Measurements from ENCODE around the gene CLDN20.
A peak's percentile ranks its signal among the peaks of the same experiment; 100 is the strongest.
"Not testable (repeated sequence)": the region's sequence is repeated elsewhere in the genome, so short reads cannot be mapped to it uniquely, and the experiment has no call there.

The CLDN20 gene

GRCh38 chr6:155263373-155264063, at the start of gene CLDN20:
Gene CLDN20, plus strand, starts transcription at chr6:155264013. Its CDS starts 11,707 bp downstream, at chr6:155275720.
- no peak within 1 kb of the TSS for H3K4me3 Mint-ChIP-seq
- no peak for DNase-seq (ENCODE audit: low spot score)
- H3K9me3 Mint-ChIP-seq = no peaks in the 10 kb centered on the region
- H3K4me1 Mint-ChIP-seq (ENCODE audit: low read depth) = peaks cover 15% of the 10 kb centered on the region
- H3K27me3 Mint-ChIP-seq (ENCODE audit: low read depth) = no peaks in the 10 kb centered on the region
- no peak within 1 kb of the TSS for H3K27ac Mint-ChIP-seq
- peaks cover 17% of the 10 kb centered on the region for H3K36me3 Mint-ChIP-seq (ENCODE audit: low read depth)

- H3K9me3 Mint-ChIP-seq = no peaks in the 10 kb centered on the region
- H3K27ac Mint-ChIP-seq = no peak overlapping the region
- no peaks in the 10 kb centered on the region for H3K36me3 Mint-ChIP-seq (ENCODE audit: low read depth)
- no peak overlapping the region for H3K4me3 Mint-ChIP-seq
- no peak for DNase-seq (ENCODE audit: low spot score)
- no peaks in the 10 kb centered on the region for H3K4me1 Mint-ChIP-seq (ENCODE audit: low read depth)
- no peaks in the 10 kb centered on the region for H3K27me3 Mint-ChIP-seq (ENCODE audit: low read depth)
These were observed 47.9 kb upstream of the CLDN20 start for GRCh38 chr6:155215906-155216305.

- H3K4me3 Mint-ChIP-seq = no peak overlapping the region
- no peaks in the 10 kb centered on the region for H3K36me3 Mint-ChIP-seq (ENCODE audit: low read depth)
- H3K9me3 Mint-ChIP-seq = no peaks in the 10 kb centered on the region
- H3K4me1 Mint-ChIP-seq (ENCODE audit: low read depth) = no peaks in the 10 kb centered on the region
- H3K27me3 Mint-ChIP-seq (ENCODE audit: low read depth) = no peaks in the 10 kb centered on the region
- DNase-seq (ENCODE audit: low spot score) = no peak
- no peak overlapping the region for H3K27ac Mint-ChIP-seq
These were observed 47.3 kb upstream of the CLDN20 start for GRCh38 chr6:155216312-155217046.

GRCh38 chr6:155218711-155219110, 45.1 kb upstream of the CLDN20 start:
- H3K4me3 Mint-ChIP-seq; H3K27me3 Mint-ChIP-seq (ENCODE audit: low read depth): not testable (repeated sequence)

GRCh38 chr6:155219299-155219698, 44.5 kb upstream of the CLDN20 start:
- no peaks in the 10 kb centered on the region for H3K27me3 Mint-ChIP-seq (ENCODE audit: low read depth)
- H3K4me1 Mint-ChIP-seq (ENCODE audit: low read depth) = peaks cover 8% of the 10 kb centered on the region
- no peaks in the 10 kb centered on the region for H3K36me3 Mint-ChIP-seq (ENCODE audit: low read depth)
- DNase-seq (ENCODE audit: low spot score) = no peak
- no peak overlapping the region for H3K4me3 Mint-ChIP-seq
- H3K9me3 Mint-ChIP-seq = no peaks in the 10 kb centered on the region
- H3K27ac Mint-ChIP-seq = no peak overlapping the region

More at GRCh38 chr6:155218711-155219110, 45.1 kb upstream of the CLDN20 start:
- not testable (repeated sequence) for DNase-seq (ENCODE audit: low spot score); H3K4me1 Mint-ChIP-seq (ENCODE audit: low read depth); H3K9me3 Mint-ChIP-seq; H3K36me3 Mint-ChIP-seq (ENCODE audit: low read depth); H3K27ac Mint-ChIP-seq

GRCh38 chr6:155219858-155220301, 43.9 kb upstream of the CLDN20 start:
- Mint-ChIP-seq H3K27ac (no peak overlapping the region), H3K9me3 (no peaks in the 10 kb centered on the region), H3K36me3 (ENCODE audit: low read depth) (no peaks in the 10 kb centered on the region), H3K27me3 (ENCODE audit: low read depth) (no peaks in the 10 kb centered on the region), H3K4me1 (ENCODE audit: low read depth) (peaks cover 14% of the 10 kb centered on the region), H3K4me3 (no peak overlapping the region)
- DNase-seq (ENCODE audit: low spot score) = no peak

GRCh38 chr6:155221086-155221485, 42.7 kb upstream of the CLDN20 start:
- H3K27me3 Mint-ChIP-seq (ENCODE audit: low read depth) = no peaks in the 10 kb centered on the region
- H3K4me3 Mint-ChIP-seq = no peak overlapping the region
- DNase-seq (ENCODE audit: low spot score) = no peak
- peaks cover 16% of the 10 kb centered on the region for H3K4me1 Mint-ChIP-seq (ENCODE audit: low read depth)
- H3K9me3 Mint-ChIP-seq = no peaks in the 10 kb centered on the region
- no peaks in the 10 kb centered on the region for H3K36me3 Mint-ChIP-seq (ENCODE audit: low read depth)
- no peak overlapping the region for H3K27ac Mint-ChIP-seq

- no peaks in the 10 kb centered on the region for H3K9me3 Mint-ChIP-seq
- no peaks in the 10 kb centered on the region for H3K27me3 Mint-ChIP-seq (ENCODE audit: low read depth)
- peaks cover 16% of the 10 kb centered on the region for H3K4me1 Mint-ChIP-seq (ENCODE audit: low read depth)
- no peak for DNase-seq (ENCODE audit: low spot score)
- no peak overlapping the region for H3K27ac Mint-ChIP-seq
- no peaks in the 10 kb centered on the region for H3K36me3 Mint-ChIP-seq (ENCODE audit: low read depth)
- no peak overlapping the region for H3K4me3 Mint-ChIP-seq
These were observed 41.3 kb upstream of the CLDN20 start for GRCh38 chr6:155222506-155222905.

GRCh38 chr6:155223646-155224451, 40.0 kb upstream of the CLDN20 start:
- peak; percentile 72 for DNase-seq (ENCODE audit: low spot score)
- Mint-ChIP-seq H3K36me3 (ENCODE audit: low read depth) (no peaks in the 10 kb centered on the region), H3K27me3 (ENCODE audit: low read depth) (no peaks in the 10 kb centered on the region), H3K4me3 (peak overlapping the region; percentile 28), H3K27ac (peak overlapping the region; percentile 83), H3K4me1 (ENCODE audit: low read depth) (peaks cover 16% of the 10 kb centered on the region), H3K9me3 (no peaks in the 10 kb centered on the region)

GRCh38 chr6:155224618-155225017, 39.2 kb upstream of the CLDN20 start:
- no peaks in the 10 kb centered on the region for H3K9me3 Mint-ChIP-seq
- H3K4me3 Mint-ChIP-seq = peak overlapping the region; percentile 28
- H3K4me1 Mint-ChIP-seq (ENCODE audit: low read depth) = peaks cover 16% of the 10 kb centered on the region
- H3K36me3 Mint-ChIP-seq (ENCODE audit: low read depth) = peaks cover under 1% of the 10 kb centered on the region
- no peaks in the 10 kb centered on the region for H3K27me3 Mint-ChIP-seq (ENCODE audit: low read depth)
- DNase-seq (ENCODE audit: low spot score) = no peak
- H3K27ac Mint-ChIP-seq = peak overlapping the region; percentile 83

GRCh38 chr6:155227046-155227445, 36.8 kb upstream of the CLDN20 start:
- no peaks in the 10 kb centered on the region for H3K9me3 Mint-ChIP-seq
- H3K4me3 Mint-ChIP-seq = no peak overlapping the region
- peaks cover 16% of the 10 kb centered on the region for H3K4me1 Mint-ChIP-seq (ENCODE audit: low read depth)
- no peaks in the 10 kb centered on the region for H3K27me3 Mint-ChIP-seq (ENCODE audit: low read depth)
- no peak overlapping the region for H3K27ac Mint-ChIP-seq
- DNase-seq (ENCODE audit: low spot score) = no peak
- peaks cover 1% of the 10 kb centered on the region for H3K36me3 Mint-ChIP-seq (ENCODE audit: low read depth)

GRCh38 chr6:155228546-155229166, 35.2 kb upstream of the CLDN20 start:
- Mint-ChIP-seq H3K27me3 (ENCODE audit: low read depth) (no peaks in the 10 kb centered on the region), H3K4me3 (no peak overlapping the region), H3K9me3 (no peaks in the 10 kb centered on the region), H3K36me3 (ENCODE audit: low read depth) (peaks cover 1% of the 10 kb centered on the region), H3K4me1 (ENCODE audit: low read depth) (peaks cover 14% of the 10 kb centered on the region), H3K27ac (no peak overlapping the region)
- no peak for DNase-seq (ENCODE audit: low spot score)

- not testable (repeated sequence) for H3K4me1 Mint-ChIP-seq (ENCODE audit: low read depth); H3K4me3 Mint-ChIP-seq; H3K27me3 Mint-ChIP-seq (ENCODE audit: low read depth); H3K27ac Mint-ChIP-seq; DNase-seq (ENCODE audit: low spot score); H3K9me3 Mint-ChIP-seq; H3K36me3 Mint-ChIP-seq (ENCODE audit: low read depth)
These were observed 32.8 kb upstream of the CLDN20 start for GRCh38 chr6:155230975-155231374.

Measured in T-helper 2 cell treated with Interferon-gamma antibody and Interleukin-4, amounts not matched to agents 5 μg/mL and 100 μg/mL, for 36 hours (primary cell).